Right ventricle myocardium inferior (tissue), 1 donor: ENCODE data around the gene RNF167. TPM values are rescaled to one million over a fixed set of nuclear protein-coding genes. Genes with fewer than 3 reads are reported as not detected.
A peak's percentile ranks its signal among the peaks of the same experiment; 100 is the strongest.

Source experiments
- ATAC-seq: fragments of 200-7000 bp; cut with Tn5 transposase; one replicate; pipeline ENCODE4 v1.9.1; 2020; ENCODE audit warnings: mild to moderate bottlenecking, moderate library complexity
- DNase-seq: peaks from one replicate; pipeline ENCODE4 v3.0.0; 2021; ENCODE audit errors: missing footprints
- intact Hi-C: fragments of 100-400 bp; cut with DNase I; formaldehyde crosslinking; loops from one replicate; pipeline ENCODE4 v1.11.0; 2022
- microRNA-seq: library from miRNA; unstranded; fragments of <30 nt; microRNA quantifications from one replicate; pipeline ENCODE4 v1.2.0, GENCODE V29; 2020
- total RNA-seq: library from RNA; stranded (reverse); fragmentation: NEBNext Ultra II Directional; extraction: Animal tissue kit (Norgen Biotek cat#: 25700); gene quantifications from one replicate; pipeline ENCODE4 v1.2.1, GENCODE V29; 2021
- donor health status: DM: no; HTN: yes; CAD: no; lungs with severe emphysema.

Gene RNF167
- total RNA-seq, 1 donor from 2014 or later: 91.8 TPM

GRCh38 chr17:4987767-4988567, 47.9 kb downstream of the RNF167 start:
- intact Hi-C loops: loop anchor here (1.0 to 5.0 kb wide), 3 partner anchors 20 to 79 kb away; partner anchors contain the start of gene PFN1
- ATAC-seq: peak; percentile 43
- DNase-seq: no peak

GRCh38 chr17:4994081-4994595, 54.1 kb downstream of the RNF167 start:
- intact Hi-C loops: no loop called here

More at GRCh38 chr17:4994081-4994595, 54.1 kb downstream of the RNF167 start:
- no peak for DNase-seq
- no peak for ATAC-seq

Small RNA genes within 50 kb of the gene (microRNA-seq; reads per million reads assigned to microRNA genes)
- gene MIR6864 (not detected), gene MIR6865 (not detected)

Other genes starting within 250 kb of the RNF167 start
- gene PELP1, start 236.1 kb upstream of the RNF167 start, total RNA-seq: 34.4 TPM
- gene ARRB2, start 229.6 kb upstream of the RNF167 start, total RNA-seq: 28.3 TPM
- gene MED11, start 208.8 kb upstream of the RNF167 start, total RNA-seq: 17.2 TPM
- gene ZMYND15, start 200.4 kb upstream of the RNF167 start, total RNA-seq: 0.11 TPM
- 3.9 TPM for gene CXCL16, start 200.3 kb upstream of the RNF167 start, total RNA-seq
- gene TM4SF5, start 168.4 kb upstream of the RNF167 start, total RNA-seq: not detected
- gene VMO1, start 153.9 kb upstream of the RNF167 start, total RNA-seq: 0.70 TPM
- gene GLTPD2, start 151.3 kb upstream of the RNF167 start, total RNA-seq: not detected
- gene PSMB6, start 144.1 kb upstream of the RNF167 start, total RNA-seq: 225 TPM
- 12.6 TPM for gene PLD2, start 133.1 kb upstream of the RNF167 start, total RNA-seq
- 50.7 TPM for gene MINK1, start 106.9 kb upstream of the RNF167 start, total RNA-seq
- 0.78 TPM for gene C17orf107, start 40.7 kb upstream of the RNF167 start, total RNA-seq
- gene CHRNE, start 37.2 kb upstream of the RNF167 start, total RNA-seq: 0.41 TPM
- not detected for gene GP1BA, start 8.0 kb upstream of the RNF167 start, total RNA-seq
- 199 TPM for gene SLC25A11, start 222 bp upstream of the RNF167 start, total RNA-seq
- gene PFN1, start 8.3 kb downstream of the RNF167 start, total RNA-seq: 218 TPM
- gene ENO3, start 10.9 kb downstream of the RNF167 start, total RNA-seq: 549 TPM
- 166 TPM for gene SPAG7, start 27.5 kb downstream of the RNF167 start, total RNA-seq
- 37.1 TPM for gene CAMTA2, start 47.4 kb downstream of the RNF167 start, total RNA-seq
- gene INCA1, start 57.3 kb downstream of the RNF167 start, total RNA-seq: 2.4 TPM
- 708 TPM for gene KIF1C, start 57.7 kb downstream of the RNF167 start, total RNA-seq
- not detected for gene SLC52A1, start 95.2 kb downstream of the RNF167 start, total RNA-seq
- gene ZFP3, start 138.2 kb downstream of the RNF167 start, total RNA-seq: 9.6 TPM
- gene ZNF232, start 171.6 kb downstream of the RNF167 start, total RNA-seq: 4.9 TPM
- gene USP6, start 175.8 kb downstream of the RNF167 start, total RNA-seq: 0.08 TPM